ENCODE data around the gene MOSPD2.

GRCh38 chrX:14943962-14944361 is 70.7 kb downstream of the MOSPD2 start:
- TF ChIP-seq CTCF (IDR thresholded peaks at IDR 0.05) (no peak), POLR2A (IDR thresholded peaks at IDR 0.05) (no peak), POLR2AphosphoS5 (IDR thresholded peaks at IDR 0.05) (no peak)

Measured in breast epithelium (tissue), 3 donors.